GM18520 (cell line): ENCODE measurements around the gene MICAL2.

Experiments
- ATAC-seq: cut with Tn5 transposase; IDR thresholded peaks from one replicate; pipeline ENCODE4 v1.9.1; 2021; ENCODE audit not compliant: unreplicated experiment

The MICAL2 gene

DNA sequence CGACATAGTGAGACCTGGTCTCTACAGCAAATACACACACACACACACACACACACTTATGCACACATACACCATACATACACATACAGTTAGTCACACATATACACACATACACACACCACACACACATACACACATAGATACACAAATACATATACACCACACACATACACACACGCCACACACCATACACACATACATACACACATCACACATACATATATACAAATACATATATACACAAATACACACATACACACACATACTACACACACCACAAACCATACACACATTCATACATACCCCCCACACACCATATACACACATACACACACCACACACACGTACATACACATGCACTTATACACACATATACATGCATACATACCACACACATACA lies 57.7 kb downstream of the MICAL2 start:
- no peak for ATAC-seq

DNA sequence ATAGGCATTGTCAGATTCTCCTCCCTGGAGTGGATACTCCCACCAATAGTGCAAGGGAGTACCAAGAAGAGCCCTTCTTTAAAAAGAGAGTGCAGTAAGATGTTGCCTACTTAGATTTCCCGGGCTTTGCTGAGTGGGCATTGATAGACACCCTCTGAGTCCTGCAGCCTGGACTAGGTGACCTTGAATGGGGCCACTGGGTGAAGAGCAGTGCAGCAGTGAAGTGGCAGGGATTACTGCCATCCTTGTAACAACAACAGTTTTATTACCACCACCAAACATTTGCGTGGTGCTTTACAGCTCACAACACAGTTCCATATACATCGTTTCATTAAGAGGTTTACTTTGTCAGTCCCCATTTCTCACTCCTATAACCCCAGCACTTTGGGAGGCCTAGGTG lies 59.4 kb downstream of the MICAL2 start:
- no peak for ATAC-seq

DNA sequence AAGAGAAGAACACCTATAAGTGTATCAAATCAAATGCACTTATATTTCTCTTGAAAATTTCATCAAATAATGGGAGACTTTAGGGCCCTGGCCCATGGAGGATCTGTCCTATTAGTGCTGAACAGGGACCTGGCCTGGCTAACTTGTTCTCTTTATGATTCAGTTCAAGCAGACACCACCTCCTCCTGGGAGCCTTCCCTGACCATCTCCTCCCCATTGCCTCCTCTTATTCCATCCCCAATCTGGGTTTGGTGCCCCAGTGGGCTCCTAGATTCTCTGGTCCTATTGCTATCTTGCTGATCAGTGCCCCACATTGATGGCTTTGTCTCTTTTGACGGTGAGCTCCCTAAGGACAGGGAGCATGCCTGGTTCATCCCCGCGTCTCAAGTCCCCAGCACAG lies 60.1 kb downstream of the MICAL2 start:
- ATAC-seq: no peak

DNA sequence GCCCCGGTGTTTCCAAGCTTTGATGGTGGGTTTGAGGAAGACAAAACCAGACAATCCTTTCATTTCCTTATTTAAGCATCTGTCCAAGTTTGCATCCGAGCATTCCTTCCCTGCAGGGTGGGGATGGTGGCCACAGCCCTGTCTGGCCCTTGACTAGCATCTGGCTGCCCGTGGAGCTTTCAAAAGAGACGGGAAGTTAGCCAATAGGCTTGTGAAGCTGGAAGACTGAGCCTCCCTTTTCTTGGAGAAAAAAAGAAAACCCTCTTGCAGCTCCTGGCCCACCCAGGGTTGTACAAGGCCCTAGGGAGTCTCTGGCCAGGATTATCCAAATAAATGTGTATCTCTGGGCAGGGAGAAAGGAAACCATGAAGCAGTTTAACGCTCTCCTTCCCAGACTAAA lies 60.6 kb downstream of the MICAL2 start:
- no peak for ATAC-seq

DNA sequence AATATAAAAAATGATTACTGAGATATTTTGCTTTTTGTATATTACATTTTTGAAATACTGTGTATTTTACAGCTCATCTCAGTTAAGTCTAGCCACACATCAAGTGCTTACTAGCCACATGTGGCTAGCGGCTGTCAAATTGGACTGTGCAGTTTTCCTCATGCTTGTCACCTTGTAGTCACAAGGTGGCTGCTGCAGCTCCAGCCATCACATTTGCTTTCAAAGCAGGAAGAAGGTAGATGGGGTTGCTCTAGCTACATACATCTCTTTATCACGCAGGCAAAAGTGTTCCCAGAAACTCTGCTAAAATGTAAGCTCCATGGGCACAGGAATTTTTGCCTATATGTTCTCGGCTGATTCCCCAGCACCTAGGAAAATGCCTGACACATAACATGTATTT lies 61.5 kb downstream of the MICAL2 start:
- ATAC-seq: no peak

DNA sequence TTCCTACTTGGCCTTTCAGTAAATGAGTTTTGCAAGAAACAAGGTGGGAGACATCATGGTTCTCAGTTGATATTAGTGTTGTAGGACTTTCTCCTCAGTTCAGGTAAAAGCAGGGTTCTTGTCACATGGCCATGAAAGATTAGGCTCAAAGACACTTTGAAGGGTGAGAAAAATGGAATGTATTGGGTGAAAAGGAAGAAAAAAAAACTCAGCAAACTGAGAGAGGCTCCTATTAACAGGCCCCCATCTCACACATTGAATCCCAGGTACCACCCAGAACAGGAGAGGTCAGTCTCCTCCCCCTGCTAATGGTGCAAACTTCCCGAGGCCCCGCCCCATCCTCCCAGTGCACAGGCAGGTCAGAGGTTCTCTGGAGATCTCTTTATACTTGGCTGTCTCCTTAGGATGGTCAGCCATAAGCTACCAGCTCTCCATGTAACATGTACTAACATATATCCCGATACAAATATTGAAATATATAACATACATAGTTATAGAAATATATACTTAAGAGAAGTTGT lies 62.2 kb downstream of the MICAL2 start:
- ATAC-seq: no peak

DNA sequence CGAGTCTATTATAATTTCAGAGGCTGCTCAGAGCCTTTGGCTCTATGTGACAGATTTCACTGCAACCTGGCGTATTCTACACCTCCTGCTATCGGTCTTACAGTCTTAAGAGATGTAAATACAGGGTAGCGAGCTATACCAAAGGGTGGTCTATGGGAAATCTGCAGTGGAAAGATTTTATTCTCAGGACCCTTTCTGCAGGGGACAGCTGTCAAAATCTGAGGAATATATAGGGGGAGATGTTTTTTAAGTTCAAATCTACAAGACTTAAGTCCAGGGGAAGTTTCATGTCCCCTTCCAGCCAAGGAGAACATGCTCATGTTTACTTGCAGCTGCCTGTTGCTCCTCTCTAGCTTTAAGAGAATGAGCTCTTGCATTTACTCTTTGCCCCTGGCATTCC lies 62.7 kb downstream of the MICAL2 start:
- ATAC-seq: no peak

DNA sequence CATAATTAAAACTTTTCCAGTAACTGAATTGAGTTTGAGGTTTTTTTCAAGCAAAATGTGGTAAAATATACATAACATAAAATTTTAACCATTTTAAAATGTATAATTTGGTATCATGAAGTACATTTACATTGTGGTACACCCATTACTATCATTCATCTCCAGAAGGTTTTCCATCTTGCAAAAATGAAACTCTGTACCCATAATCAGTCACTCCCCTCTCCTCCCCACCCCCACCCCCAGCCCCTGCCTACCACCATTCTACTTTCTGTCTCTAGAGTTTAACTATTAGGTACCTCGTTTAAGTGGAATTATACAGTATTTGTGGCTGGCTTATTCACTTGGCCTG lies 63.7 kb downstream of the MICAL2 start:
- no peak for ATAC-seq

DNA sequence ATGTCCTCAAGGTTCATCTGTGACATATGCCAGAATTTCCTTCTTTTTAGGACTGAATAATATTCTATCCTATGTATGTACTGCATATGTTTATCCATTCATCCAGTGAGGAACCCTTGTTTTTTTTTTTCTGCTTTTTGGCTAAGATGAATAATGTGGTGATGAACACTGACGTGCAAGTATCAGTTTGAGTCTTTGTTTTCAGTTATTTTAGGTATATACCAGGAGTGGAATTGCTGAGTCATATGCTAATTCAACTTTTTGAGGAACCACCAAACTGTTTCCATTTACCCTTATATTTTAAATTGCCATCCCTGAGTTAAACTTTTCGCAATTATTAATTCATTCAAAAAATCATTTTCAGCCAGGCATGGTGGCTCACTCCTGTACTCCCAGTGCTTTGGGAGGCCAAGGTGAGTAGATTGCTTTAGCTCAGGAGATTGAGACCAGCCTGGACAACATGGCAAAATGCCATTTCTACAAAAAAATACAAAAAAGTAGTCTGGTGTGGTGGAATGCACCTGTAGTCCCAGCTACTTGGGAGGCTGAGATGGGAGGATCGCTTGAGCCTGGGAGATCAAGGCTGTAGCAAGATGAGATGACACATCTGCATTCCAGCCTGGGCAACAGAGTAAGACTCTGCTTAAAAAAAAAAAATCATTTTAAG lies 64.2 kb downstream of the MICAL2 start:
- peak; percentile 78 for ATAC-seq

DNA sequence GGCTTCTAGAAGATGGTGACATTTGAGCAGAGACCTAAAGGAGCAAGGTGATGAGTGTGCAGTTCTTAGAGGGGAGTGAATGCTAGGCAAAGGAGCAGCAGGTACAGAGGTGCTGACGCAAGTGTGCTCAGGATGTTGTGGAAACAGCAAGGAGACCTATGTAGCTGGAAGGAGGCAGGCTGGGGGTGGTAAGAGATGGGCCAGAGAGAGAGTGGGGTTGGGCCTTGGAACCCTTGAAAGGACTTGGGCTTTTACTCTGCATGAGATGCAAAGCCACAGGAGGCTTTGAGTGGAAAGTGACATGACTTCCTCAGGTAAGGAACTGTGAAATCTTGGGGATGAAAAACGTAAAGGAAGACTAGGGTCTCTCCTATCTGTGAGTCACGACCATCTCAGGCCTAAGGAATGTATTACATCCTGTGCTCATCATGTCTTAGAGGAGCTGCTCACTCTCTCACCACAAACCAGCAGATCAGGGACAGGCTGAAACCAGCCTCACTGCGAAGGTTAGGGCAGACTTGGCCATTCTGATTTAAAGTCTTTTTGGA lies 65.4 kb downstream of the MICAL2 start:
- no peak for ATAC-seq

DNA sequence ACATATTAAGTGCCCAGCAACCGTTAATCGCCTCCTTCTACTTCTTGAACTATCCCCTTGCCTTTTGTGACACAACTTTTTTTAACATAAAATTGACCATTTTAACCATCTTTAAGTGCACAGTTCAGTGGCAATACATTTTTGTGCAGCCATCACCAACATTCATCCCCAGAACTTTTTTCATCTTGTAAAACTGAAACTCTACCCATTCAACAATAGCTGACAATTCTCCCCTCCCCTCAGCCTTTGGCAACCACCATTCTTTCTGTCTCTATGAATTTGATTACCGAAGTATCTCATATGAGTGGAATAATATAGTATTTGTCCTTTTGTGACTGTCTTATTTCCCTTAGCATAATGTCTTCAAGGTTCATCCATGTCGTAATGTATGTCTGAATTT lies 66.0 kb downstream of the MICAL2 start:
- ATAC-seq: no peak

DNA sequence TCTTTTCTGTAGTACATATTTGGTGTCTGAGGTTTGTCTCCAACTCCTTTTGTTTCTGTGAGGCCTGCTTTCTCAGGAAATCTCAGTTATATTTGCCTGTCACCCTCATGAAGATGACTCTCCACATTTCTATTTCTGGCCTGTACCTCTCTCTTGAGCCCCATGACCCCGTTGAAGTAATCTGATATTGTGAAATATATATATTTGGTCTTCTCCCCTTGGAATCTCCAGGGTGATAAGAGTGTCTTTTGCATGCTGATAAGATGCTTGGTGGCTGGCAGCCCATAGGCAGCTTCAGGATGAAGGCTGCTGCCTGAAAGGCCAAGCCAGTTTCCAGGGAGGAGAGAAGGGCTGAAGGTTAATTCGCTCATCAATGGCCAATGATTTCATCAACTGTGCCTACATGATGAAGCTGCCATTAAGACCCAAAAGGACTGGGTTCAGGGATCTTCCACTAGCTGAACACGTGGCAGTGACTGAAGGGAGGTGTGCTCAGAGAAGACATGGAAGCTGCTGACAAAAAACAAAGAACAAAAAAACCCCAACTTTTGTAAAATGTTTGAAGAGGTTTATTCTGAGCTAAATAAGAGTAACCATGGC lies 67.4 kb downstream of the MICAL2 start:
- ATAC-seq: no peak

DNA sequence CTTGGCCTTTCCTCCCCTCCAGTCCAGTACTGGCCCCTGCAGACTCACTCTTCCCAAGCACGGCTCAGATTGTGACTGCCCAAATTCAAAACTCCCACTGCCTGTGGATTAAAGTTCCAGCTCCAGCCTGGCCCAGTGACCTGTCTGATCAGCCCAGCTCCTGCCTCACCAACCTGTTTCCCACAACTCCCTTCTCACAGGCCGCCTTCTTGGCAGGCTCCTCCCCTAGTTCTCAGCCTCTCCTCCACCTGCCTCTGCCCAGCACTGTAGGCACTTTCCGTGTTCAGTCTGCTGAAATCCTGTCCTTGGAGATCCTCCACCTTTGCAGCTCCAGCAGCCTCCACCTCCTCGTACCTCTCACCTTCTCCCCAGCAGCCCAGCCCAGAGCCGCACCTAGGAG lies 68.6 kb downstream of the MICAL2 start:
- ATAC-seq: no peak

DNA sequence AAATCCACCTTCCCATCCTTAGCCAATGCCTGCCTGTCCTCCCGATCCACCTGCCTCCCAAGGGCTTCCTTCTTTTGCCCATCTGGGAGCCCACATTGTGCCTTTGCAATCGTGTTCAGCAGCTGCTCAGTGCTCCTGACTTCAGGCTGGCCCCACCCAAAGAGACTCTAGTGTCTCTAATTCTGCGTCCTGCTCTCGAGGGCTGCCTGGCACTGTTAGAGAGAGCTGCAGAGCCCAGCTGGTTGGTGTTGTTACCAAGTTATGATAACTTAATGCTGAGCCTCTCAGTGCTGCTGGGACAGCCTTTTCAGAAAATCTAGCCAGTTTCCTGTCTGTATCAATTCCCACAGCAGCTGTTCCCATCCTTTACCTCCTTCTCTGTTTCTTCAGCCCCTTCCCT lies 69.1 kb downstream of the MICAL2 start:
- no peak for ATAC-seq

DNA sequence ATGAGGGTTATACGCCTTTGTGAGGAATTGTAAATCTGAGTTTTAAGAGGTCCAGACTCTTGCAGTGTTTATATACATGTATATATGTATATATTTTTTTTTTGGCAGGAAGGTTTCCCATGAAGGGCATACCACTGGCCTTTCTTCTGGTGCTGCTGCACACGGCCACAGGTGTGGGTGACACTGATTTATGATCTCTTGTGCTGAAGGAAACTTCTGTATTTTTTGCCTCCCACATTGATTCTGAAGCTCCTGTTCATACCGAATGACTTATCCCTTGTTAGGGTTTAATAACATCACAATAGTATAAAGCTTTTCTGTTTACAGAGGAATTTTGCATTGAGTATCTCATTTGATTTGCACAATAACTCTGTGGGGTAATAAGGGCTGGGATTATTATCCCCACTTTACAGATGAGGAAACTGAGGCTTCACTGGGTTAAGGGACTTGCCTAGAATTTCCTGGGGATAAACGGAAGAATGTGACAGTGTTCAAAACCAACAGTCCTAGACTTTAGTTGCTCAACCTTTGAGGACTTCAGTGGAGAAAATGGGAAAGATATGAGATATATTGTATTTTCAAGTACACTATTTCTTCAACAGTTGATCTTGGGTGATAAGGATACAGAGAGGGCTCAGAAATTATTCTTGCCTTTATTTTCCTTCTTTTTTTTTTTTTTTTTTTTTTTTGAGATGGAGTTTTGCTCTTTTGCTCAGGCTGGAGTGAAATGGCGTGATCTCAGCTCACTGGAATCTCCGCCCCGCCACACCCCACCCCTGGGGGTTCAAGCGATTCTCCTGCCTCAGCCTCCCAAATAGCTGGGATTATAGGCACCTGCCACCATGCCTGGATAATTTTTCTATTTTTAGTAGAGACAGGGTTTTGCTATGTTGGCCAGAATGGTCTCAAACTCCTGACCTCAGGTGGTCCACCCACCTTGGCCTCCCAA lies 70.1 kb downstream of the MICAL2 start:
- no peak for ATAC-seq

DNA sequence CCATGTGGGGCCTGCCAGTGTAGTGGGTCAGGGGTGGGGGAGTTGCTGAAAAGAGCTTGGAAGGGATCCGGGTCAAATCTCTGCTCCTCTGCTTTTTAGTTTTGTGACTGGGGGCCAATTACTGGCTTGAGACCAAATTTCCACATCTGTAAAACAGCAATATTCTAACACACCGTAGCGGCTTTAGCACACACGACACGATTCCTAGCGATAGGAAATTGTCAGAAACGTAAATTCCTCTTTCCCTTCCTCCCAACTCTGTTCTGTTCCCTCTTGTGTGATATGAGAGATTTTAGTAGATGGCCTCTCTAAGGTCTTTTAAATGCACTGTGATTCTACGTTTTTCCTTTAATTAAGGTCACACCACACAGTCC lies 71.9 kb downstream of the MICAL2 start:
- no peak for ATAC-seq

DNA sequence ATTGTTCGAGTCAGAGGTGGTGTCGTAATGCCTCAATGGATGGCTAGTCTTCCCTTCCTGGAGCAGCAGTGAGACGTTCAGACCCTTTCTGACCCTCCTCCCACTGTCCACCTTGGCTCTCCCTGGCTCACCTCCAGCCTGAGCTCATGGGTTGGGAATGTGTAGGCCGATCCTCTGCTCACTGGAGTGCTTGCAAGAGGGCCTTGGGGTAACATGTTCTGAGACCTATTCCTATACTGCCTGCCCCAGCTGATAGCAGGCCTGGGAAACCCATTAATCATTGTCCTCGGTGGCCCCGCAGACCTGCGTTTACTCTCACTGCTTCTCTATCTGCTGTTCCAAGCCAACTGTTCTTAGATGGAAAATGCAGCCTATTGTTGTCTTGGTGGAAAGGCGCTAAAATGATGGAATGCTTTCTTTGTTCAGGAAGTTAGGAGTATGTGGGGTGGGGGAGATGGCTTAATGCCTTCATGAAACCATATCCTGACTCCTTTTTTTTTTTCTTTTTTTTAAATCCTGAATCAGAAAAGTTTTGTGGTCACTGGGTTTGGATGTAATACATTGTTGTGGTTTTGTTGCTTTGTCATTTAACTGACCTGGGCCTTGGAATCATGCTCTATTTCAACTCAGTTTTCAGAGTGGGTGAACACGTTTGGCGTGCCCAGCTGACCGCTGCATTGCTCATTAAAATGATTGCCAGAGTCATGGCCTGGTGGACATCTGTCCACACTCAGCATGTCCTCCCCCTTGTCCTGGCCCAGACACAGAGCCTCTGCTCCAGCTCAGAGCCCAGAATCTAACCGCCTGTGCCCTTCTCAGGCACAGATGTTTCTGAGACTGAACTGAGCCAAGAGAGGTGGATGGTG lies 72.5 kb downstream of the MICAL2 start:
- ATAC-seq: no peak

DNA sequence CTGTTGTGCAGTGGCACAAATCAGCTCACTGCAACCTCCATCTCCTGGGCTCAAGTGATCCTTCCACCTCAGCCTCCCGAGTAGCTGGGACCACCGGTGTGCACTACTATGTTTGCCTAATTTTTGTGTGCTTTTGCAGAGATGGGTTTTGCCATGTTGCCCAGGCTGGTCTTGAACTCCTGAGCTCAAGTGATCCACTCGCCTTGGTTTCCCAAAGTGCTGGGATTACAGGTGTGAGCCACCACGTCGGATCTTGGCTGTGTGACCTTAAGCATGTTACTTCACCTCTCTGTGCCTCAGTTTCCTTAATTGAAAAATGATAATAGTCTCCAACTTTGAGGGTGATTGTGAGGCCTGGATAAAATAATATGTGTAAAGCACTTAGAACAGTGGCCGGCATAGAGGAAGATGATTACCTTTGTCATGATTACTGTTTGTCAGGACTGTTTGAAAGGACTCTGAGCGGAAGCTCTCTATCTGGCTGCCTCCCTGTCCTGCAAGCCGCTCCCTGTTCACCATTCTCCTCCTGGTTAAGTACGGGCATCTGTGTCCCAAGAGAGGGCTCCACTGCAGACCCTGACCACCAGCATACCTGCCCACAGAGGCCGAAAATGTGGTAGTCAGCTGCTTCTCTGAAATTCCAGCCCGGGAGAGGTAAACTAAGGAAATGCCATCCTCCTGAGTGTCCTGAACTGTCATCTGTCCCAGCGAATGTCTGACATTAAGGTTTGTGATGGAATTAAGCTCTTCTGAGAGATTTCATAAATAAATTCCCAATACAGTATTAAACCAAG lies 73.6 kb downstream of the MICAL2 start:
- no peak for ATAC-seq

DNA sequence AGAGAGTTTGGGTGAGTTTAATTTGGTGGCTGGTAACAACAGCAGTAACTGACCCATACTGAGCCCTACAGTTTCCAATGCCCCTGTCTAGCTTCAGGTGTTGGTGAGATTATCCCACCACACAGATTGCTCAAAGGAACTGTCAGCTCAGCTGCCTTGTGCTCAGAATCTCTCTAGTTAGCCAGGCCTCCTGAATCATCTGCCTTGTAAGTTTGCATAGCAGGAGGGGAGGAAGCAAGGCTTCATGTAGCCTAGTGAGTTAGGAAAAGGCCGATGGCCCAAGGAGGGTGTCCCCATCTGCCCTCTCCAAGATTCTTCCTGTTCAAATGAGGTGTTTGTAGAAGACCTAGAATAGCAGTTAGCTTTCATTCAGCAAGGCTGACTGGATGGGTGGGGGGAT lies 74.3 kb downstream of the MICAL2 start:
- no peak for ATAC-seq

DNA sequence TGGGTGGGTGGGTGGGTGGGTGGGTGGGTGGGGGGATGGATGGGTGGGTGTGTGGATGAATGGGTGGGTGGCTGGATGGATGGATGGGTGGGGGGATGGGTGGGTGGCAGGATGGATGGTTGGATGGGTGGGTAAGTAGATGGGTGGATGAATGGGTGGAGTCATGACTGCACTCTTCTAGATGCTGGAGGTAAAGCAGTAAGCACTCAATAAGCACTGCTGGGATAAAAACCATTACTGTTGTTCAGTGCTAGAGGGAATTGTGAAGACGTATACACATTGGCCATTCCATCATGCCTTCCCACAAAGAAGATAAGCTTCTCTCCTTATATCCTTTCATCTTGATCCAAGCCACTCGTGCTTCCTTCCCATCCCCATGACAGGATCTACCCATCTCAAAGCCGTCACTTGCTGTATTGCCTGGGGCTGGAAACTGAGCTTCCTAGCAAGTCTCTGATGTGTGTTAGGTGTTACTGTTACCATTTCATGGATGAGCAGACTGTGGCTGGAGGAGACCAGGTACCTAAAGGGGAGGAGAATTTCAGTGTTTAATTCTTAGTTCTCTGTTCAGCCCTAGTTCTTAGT lies 74.8 kb downstream of the MICAL2 start:
- ATAC-seq: no peak
